Peyer's patch (tissue), 4 donors: ENCODE measurements around the gene AOAH.

Experiments used
- CTCF ChIP-seq, 6 experiments: fragments of 450-650 bp in 4 of 6; fragments of 200-600 bp in 2 of 6; sonication (generic) in 1 of 6; IDR thresholded peaks; one replicate each; pipeline ENCODE4 v1.5.1; 2017 to 2019; ENCODE audit warnings: antibody characterized with exemption in 6 of 6, mild to moderate bottlenecking in 3 of 6, moderate library complexity in 1 of 6
- POLR2A ChIP-seq, 2 donors: fragments of 450-650 bp; IDR thresholded peaks; one replicate each; pipeline ENCODE4 v1.5.1; 2017; ENCODE audit warnings: antibody characterized with exemption in 2 of 2, mild to moderate bottlenecking in 2 of 2, moderate library complexity in 2 of 2

- TF ChIP-seq CTCF (IDR thresholded peaks at IDR 0.05): no peak
- TF ChIP-seq POLR2A (IDR thresholded peaks at IDR 0.05): no peak
These were observed 127.1 kb downstream of the AOAH start for GRCh38 chr7:36597090-36597773.
